ENCODE results near the gene ZNF319.

ZNF319 gene

DNA sequence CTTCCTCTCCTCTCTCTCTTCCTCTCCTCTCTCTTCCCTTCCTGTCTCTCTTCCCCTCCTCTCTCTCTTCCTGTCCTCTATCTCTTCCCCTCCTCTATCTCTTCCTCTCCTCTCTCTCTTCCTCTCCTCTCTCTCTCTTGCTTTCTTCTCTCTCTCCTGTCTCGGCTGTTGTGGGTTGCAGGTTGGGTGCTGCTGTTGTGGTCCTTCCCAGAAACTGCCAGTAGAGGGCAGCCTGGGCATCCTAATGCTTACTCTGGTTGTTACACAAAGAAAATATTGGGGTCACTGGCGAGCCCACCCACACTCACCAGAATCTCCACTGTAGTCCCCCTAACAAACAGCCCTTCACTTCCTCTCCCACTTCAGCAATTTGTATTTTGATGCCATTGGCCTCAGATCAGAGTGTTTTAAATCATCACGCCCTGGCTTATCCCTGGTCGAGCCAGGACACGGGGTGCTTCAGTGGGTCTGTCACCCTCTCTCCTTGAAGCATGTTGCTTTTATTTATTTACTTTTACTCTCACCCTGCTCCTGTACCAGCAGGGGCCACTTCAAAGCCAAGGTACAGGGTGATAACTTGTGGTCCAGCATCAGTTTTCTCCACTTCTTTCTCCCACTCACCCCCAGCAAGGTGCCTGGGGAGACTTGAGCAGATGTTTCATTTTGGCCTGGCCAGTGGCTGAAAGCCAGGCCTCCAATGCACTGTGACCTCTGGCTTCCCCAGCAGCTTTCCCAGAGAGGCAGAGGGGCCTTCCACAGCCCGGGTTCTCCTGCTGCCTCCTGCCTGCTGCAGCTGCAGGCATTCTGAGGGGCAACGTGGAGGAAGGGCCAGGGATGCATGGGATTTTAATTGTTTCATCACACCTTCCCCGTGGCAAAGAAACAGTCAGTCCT lies 20.4 kb upstream of the ZNF319 start:
- no peak overlapping the region for H2BK15ac ChIP-seq (replicated peaks; ENCODE audit: low read depth)
- H3K4ac ChIP-seq (ENCODE audit: low read depth, low read length) = no peak overlapping the region
- no peak overlapping the region for H3K56ac ChIP-seq (ENCODE audit: low read length)
- H2BK120ac ChIP-seq (ENCODE audit: low read depth, low read length) = no peak overlapping the region
- H3K79me2 ChIP-seq (ENCODE audit: control insufficient read depth, insufficient read depth, low read length) = no peaks in the 10 kb centered on the region
- no peak overlapping the region for H3K4me3 ChIP-seq (ENCODE audit: low read length)
- H2BK5ac ChIP-seq (ENCODE audit: low read length) = no peak overlapping the region
- no peak overlapping the region for H3K18ac ChIP-seq (ENCODE audit: low read length)
- H4K5ac ChIP-seq (ENCODE audit: low read length) = no peak overlapping the region
- H3K27ac ChIP-seq (ENCODE audit: low read depth, low read length) = no peak overlapping the region
- no peaks in the 10 kb centered on the region for H3K79me1 ChIP-seq (ENCODE audit: low read length)
- no peak overlapping the region for H3K9ac ChIP-seq (ENCODE audit: low read length)
- no peak overlapping the region for H3K4me2 ChIP-seq (ENCODE audit: low read length)
- H4K8ac ChIP-seq (ENCODE audit: low read depth, low read length) = no peak overlapping the region
- WGBS (ENCODE audit: extremely low coverage, insufficient coverage, low lambda C conversion rate) = no CpG with 5 or more reads among the region's 8 CpGs
- no peak overlapping the region for H2AK5ac ChIP-seq (ENCODE audit: low read length)
- no peaks in the 10 kb centered on the region for H3K36me3 ChIP-seq (ENCODE audit: control insufficient read depth, insufficient read depth, low read length)
- no peak overlapping the region for H3K23ac ChIP-seq (ENCODE audit: low read length)
- H3K27me3 ChIP-seq (ENCODE audit: insufficient read depth, low read length, poor library complexity) = no peaks in the 10 kb centered on the region
- peak; percentile 58 for DNase-seq
- H3K4me1 ChIP-seq (ENCODE audit: control insufficient read depth, low read depth, low read length) = peaks cover 17% of the 10 kb centered on the region

DNA sequence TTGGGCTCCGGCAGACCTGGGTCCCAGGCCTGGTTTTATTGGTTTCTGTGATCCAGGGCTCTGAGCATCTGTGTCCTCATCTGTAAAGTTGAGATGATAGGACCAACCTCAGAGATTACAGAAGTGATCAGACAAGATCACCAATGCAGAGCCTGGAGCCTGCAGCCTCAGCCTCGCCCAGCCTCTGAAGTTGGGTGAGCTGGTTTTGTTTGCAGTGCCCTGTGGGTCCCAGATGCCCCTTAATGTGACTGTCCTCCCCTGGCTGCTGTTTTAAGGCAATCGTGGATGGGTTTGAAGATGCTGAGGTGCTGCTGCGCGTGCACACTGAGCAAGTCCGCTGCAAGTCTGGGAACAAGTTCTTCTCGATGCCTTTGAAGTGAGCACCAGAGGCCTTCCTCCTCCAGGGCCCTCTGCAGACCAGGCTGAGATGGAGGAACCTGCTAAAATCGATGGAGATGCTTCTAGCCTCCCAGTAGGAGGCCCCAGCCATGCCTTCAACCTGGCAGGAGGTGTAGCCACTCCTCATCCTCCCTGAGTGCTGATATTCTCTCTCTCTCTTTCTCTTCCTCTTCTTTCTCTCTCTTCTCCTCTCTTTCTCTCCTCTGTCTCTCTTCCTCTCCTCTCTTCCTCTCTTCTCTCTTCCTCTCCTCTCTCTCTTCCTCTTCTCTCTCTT lies 19.5 kb upstream of the ZNF319 start:
- Histone ChIP-seq H3K79me1 (ENCODE audit: low read length) (no peaks in the 10 kb centered on the region), H3K27ac (ENCODE audit: low read depth, low read length) (no peak overlapping the region), H3K4me1 (ENCODE audit: control insufficient read depth, low read depth, low read length) (peaks cover 17% of the 10 kb centered on the region), H3K56ac (ENCODE audit: low read length) (no peak overlapping the region), H3K9ac (ENCODE audit: low read length) (no peak overlapping the region), H4K5ac (ENCODE audit: low read length) (no peak overlapping the region), H2BK120ac (ENCODE audit: low read depth, low read length) (no peak overlapping the region), H3K27me3 (ENCODE audit: insufficient read depth, low read length, poor library complexity) (no peaks in the 10 kb centered on the region), H2BK15ac (replicated peaks; ENCODE audit: low read depth) (no peak overlapping the region), H3K23ac (ENCODE audit: low read length) (no peak overlapping the region), H3K4ac (ENCODE audit: low read depth, low read length) (no peak overlapping the region), H3K36me3 (ENCODE audit: control insufficient read depth, insufficient read depth, low read length) (no peaks in the 10 kb centered on the region), H2BK5ac (ENCODE audit: low read length) (no peak overlapping the region), H3K4me2 (ENCODE audit: low read length) (no peak overlapping the region), H3K4me3 (ENCODE audit: low read length) (no peak overlapping the region), H3K79me2 (ENCODE audit: control insufficient read depth, insufficient read depth, low read length) (no peaks in the 10 kb centered on the region), H4K8ac (ENCODE audit: low read depth, low read length) (no peak overlapping the region), H2AK5ac (ENCODE audit: low read length) (no peak overlapping the region), H3K18ac (ENCODE audit: low read length) (no peak overlapping the region)
- no CpG with 5 or more reads among the region's 8 CpGs for WGBS (ENCODE audit: extremely low coverage, insufficient coverage, low lambda C conversion rate)
- no peak for DNase-seq

DNA sequence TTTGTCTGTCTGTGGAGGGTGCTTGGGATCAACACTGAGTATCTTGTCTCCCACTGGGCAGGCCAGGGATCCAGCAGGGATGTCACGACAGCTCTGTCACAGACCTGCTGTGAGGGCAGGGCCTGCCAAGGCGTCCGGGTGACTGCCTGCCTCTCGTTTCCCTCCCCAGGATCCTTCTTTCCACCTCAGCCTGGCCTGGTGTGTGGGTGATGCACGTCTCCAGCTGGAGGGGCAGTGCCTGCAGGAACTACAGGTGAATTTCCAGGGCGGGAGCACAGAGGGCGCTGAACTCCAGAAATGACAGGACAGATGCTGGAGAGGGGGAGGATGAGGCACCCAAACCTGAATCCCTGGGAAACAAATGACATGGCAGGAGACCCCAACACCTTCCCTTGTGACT lies 18.3 kb upstream of the ZNF319 start:
- no CpG with 5 or more reads among the region's 7 CpGs for WGBS (ENCODE audit: extremely low coverage, insufficient coverage, low lambda C conversion rate)
- Histone ChIP-seq H3K56ac (ENCODE audit: low read length) (peak overlapping the region; percentile 22), H3K36me3 (ENCODE audit: control insufficient read depth, insufficient read depth, low read length) (no peaks in the 10 kb centered on the region)

DNA sequence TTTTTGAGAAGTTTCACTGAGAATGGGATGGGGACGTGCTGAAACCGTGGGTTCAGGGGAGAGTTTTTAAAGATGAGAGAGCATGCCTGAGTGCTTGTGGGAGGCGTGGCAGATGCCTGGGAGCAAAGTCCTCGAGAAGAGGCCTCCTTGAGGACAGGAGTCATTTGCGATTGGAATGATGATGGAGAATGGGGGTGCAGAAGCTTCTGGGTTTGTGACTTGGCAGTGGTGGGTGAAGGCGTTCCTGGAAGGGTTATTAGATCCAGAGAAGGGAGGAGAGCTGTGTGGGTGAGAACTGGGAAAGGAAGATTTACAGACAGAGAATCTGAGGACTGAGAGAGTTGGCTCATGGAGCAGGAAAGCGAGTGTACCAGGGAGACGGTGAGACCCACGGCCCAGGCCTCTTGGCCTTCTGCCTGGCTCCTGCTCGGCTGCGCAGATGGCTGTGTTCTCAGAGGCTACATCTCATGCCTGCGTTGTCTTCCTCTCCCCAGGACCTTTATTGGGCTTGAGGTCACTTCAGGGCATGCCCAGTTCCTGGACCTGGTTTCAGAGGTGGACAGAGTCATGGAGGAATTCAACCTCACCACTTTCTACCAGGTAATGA lies 16.5 kb upstream of the ZNF319 start:
- Histone ChIP-seq H3K79me2 (ENCODE audit: control insufficient read depth, insufficient read depth, low read length) (no peaks in the 10 kb centered on the region), H3K23ac (ENCODE audit: low read length) (no peak overlapping the region), H2BK15ac (replicated peaks; ENCODE audit: low read depth) (no peak overlapping the region), H3K79me1 (ENCODE audit: low read length) (peaks cover 3% of the 10 kb centered on the region), H3K4me3 (ENCODE audit: low read length) (no peak overlapping the region), H2BK120ac (ENCODE audit: low read depth, low read length) (no peak overlapping the region), H2AK5ac (ENCODE audit: low read length) (no peak overlapping the region), H3K27ac (ENCODE audit: low read depth, low read length) (no peak overlapping the region), H3K56ac (ENCODE audit: low read length) (no peak overlapping the region), H3K36me3 (ENCODE audit: control insufficient read depth, insufficient read depth, low read length) (peaks cover 3% of the 10 kb centered on the region), H3K9ac (ENCODE audit: low read length) (no peak overlapping the region), H3K4ac (ENCODE audit: low read depth, low read length) (no peak overlapping the region), H2BK5ac (ENCODE audit: low read length) (no peak overlapping the region), H4K5ac (ENCODE audit: low read length) (no peak overlapping the region), H3K18ac (ENCODE audit: low read length) (no peak overlapping the region), H4K8ac (ENCODE audit: low read depth, low read length) (no peak overlapping the region), H3K27me3 (ENCODE audit: insufficient read depth, low read length, poor library complexity) (no peaks in the 10 kb centered on the region), H3K4me1 (ENCODE audit: control insufficient read depth, low read depth, low read length) (peaks cover 11% of the 10 kb centered on the region), H3K4me2 (ENCODE audit: low read length) (no peak overlapping the region)
- DNase-seq = no peak
- WGBS (ENCODE audit: extremely low coverage, insufficient coverage, low lambda C conversion rate) = no CpG with 5 or more reads among the region's 12 CpGs

More for the DNA sequence above, 18.3 kb upstream of the ZNF319 start:
- H3K79me1 ChIP-seq (ENCODE audit: low read length) = no peaks in the 10 kb centered on the region
- H2BK15ac ChIP-seq (replicated peaks; ENCODE audit: low read depth) = no peak overlapping the region
- H3K23ac ChIP-seq (ENCODE audit: low read length) = no peak overlapping the region
- no peak overlapping the region for H3K9ac ChIP-seq (ENCODE audit: low read length)
- H2AK5ac ChIP-seq (ENCODE audit: low read length) = no peak overlapping the region
- no peak overlapping the region for H3K4ac ChIP-seq (ENCODE audit: low read depth, low read length)
- H3K27ac ChIP-seq (ENCODE audit: low read depth, low read length) = no peak overlapping the region
- H4K5ac ChIP-seq (ENCODE audit: low read length) = no peak overlapping the region
- H4K8ac ChIP-seq (ENCODE audit: low read depth, low read length) = no peak overlapping the region
- no peak overlapping the region for H3K4me3 ChIP-seq (ENCODE audit: low read length)
- no peak overlapping the region for H3K18ac ChIP-seq (ENCODE audit: low read length)
- no peak overlapping the region for H2BK5ac ChIP-seq (ENCODE audit: low read length)
- H3K4me1 ChIP-seq (ENCODE audit: control insufficient read depth, low read depth, low read length) = peaks cover 14% of the 10 kb centered on the region
- peak; percentile 65 for DNase-seq
- no peaks in the 10 kb centered on the region for H3K27me3 ChIP-seq (ENCODE audit: insufficient read depth, low read length, poor library complexity)
- no peak overlapping the region for H3K4me2 ChIP-seq (ENCODE audit: low read length)
- H3K79me2 ChIP-seq (ENCODE audit: control insufficient read depth, insufficient read depth, low read length) = no peaks in the 10 kb centered on the region
- no peak overlapping the region for H2BK120ac ChIP-seq (ENCODE audit: low read depth, low read length)

DNA sequence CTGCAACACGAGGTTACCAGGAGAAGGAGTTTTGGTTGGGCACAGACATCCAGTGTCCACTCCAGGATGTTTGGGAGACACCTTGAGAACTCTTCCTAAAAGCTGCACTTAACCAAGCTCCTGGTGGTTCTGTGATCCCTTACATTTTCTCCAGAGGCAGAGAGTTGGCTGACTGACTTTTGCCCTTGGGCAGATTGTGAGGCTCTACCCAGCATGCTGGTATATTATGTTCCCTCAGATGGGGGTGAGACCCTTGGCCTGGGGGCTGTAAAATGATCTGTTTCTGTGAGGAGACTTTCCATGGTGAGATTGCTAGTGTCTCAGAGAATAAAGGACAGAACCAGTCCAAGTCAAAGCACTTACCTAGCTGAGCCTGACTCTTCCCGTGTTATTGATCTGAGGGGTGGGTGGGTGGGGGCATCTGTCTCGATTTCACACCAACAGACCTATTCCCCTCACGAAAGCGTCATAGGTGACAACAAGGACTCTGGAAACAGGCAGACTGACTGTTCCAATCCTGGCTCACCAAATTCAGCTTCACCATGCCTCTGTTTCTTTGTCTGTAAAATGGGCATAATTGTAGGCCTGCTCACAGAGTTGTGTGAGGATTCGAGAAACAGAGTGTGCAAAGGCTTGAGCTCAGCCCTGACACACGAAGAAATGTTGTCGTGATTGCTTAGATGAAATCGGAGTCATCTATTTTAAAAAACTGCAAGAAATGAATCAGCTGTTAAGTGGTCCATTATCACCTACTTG lies 12.9 kb upstream of the ZNF319 start:
- Histone ChIP-seq H2BK15ac (replicated peaks; ENCODE audit: low read depth) (no peak overlapping the region), H3K4me1 (ENCODE audit: control insufficient read depth, low read depth, low read length) (peaks cover 28% of the 10 kb centered on the region), H4K5ac (ENCODE audit: low read length) (no peak overlapping the region), H3K4me2 (ENCODE audit: low read length) (no peak overlapping the region), H3K27ac (ENCODE audit: low read depth, low read length) (peak overlapping the region; percentile 39), H3K23ac (ENCODE audit: low read length) (no peak overlapping the region), H4K8ac (ENCODE audit: low read depth, low read length) (no peak overlapping the region), H2BK5ac (ENCODE audit: low read length) (peak overlapping the region; percentile 65), H2AK5ac (ENCODE audit: low read length) (peak overlapping the region; percentile 81), H3K79me2 (ENCODE audit: control insufficient read depth, insufficient read depth, low read length) (no peaks in the 10 kb centered on the region), H3K27me3 (ENCODE audit: insufficient read depth, low read length, poor library complexity) (no peaks in the 10 kb centered on the region), H3K4ac (ENCODE audit: low read depth, low read length) (no peak overlapping the region), H2BK120ac (ENCODE audit: low read depth, low read length) (no peak overlapping the region), H3K79me1 (ENCODE audit: low read length) (peaks cover 3% of the 10 kb centered on the region), H3K56ac (ENCODE audit: low read length) (peak overlapping the region; percentile 80), H3K4me3 (ENCODE audit: low read length) (no peak overlapping the region), H3K36me3 (ENCODE audit: control insufficient read depth, insufficient read depth, low read length) (peaks cover 3% of the 10 kb centered on the region), H3K18ac (ENCODE audit: low read length) (no peak overlapping the region), H3K9ac (ENCODE audit: low read length) (peak overlapping the region; percentile 35)
- WGBS (ENCODE audit: extremely low coverage, insufficient coverage, low lambda C conversion rate) = no CpG with 5 or more reads among the region's 9 CpGs
- DNase-seq = peak; percentile 28
